Right renal pelvis (tissue), 4 donors: ENCODE results near the gene SLC6A9. TPM values are rescaled to one million over a fixed set of nuclear protein-coding genes. Genes with fewer than 3 reads are reported as not detected.

Experiments used
- DNase-seq, 4 donors: peaks; one replicate each; pipeline ENCODE4 v3.0.0-alpha.2; 2013; ENCODE audit warnings: low read depth in 4 of 4, low spot score in 3 of 4, missing footprints in 1 of 4
- polyA plus RNA-seq, 4 donors: library from polyadenylated mRNA; unstranded; fragments of 120-200 nt; gene quantifications; one replicate each; pipeline ENCODE4 v1.2.1, GENCODE V29; 2013; ENCODE audit not compliant: insufficient read length in 4 of 4

The SLC6A9 gene
- polyA plus RNA-seq, 4 donors: 5.6 to 7.7 (median 6.3) TPM

DNA sequence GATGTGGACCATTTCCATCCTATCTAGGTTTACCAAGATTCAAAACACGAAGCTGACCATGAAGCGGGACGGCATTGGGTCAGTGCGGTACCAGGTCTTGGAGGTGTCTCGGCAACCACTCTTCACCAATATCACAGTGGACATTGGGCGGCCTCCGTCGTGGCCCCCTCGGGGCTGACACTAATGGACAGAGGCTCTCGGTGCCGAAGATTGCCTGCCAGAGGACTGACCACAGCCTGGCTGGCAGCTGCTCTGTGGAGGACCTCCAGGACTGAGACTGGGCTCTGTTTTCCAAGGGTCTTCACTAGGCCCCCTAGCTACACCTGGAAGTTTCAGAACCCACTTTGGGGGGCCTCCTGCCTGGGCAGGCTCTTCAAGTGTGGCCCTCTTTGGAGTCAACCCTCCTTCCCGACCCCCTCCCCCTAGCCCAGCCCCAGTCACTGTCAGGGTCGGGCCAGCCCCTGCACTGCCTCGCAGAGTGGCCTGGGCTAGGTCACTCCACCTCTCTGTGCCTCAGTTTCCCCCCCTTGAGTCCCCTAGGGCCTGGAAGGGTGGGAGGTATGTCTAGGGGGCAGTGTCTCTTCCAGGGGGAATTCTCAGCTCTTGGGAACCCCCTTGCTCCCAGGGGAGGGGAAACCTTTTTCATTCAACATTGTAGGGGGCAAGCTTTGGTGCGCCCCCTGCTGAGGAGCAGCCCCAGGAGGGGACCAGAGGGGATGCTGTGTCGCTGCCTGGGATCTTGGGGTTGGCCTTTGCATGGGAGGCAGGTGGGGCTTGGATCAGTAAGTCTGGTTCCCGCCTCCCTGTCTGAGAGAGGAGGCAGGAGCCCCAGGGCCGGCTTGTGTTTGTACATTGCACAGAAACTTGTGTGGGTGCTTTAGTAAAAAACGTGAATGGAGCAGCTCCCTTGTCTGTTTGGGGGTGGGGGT is 40.7 kb downstream of the SLC6A9 start:
- no peak for DNase-seq

DNA sequence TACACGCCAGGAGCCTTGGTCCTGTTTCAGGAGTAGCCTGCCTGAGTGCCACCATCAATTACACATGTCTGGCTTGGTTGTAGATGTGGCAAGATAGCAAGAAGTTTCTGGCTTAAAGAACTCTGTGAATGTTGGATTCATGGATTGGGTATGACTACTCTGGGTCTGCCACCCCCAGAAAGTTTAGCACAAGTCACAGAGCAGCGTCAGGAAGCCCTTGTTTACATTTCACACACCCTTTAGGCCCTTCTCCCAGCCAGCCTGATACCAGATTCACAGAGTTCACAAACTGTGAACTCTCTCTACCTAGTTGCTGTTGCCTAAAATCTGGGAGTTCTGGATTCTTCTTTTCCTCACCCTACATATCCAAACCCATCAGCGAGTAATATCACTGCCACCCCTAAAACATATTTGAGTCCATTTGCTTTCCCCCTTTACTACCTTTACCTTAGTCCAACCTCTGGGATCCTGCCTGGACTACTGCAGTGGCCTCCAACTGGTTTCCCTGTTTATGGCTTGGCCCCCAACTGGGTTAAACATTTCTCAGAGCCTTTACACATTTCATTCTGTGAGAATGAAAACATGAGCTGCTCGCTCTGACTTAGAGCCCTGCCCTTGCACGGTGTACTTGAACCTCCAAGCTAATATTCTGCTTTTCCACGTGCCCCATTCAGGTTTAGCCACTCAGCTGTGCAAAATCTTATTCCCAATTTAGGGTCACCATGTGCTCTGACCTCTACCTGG is 43.9 kb downstream of the SLC6A9 start:
- no peak for DNase-seq

DNA sequence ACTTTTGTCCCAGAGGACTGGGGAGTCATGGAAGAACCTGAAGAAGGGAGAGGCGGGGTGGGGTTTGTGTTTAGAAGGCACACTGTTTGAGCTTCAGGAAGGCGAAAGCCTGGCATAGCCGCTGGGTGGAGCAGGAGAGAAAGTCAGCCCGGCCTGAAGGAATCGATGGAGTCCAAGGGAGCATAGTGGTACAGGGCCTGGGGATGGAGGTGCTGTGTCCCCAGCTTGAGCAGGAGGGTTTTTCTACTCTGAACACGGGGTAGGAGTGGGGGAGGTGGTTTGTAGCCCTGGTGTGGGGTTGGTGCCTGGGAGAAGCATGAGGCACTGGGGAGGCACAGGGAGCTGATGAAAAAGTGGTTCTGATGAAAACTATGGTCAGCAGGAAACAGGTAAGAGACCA is 44.5 kb downstream of the SLC6A9 start:
- no peak for DNase-seq

DNA sequence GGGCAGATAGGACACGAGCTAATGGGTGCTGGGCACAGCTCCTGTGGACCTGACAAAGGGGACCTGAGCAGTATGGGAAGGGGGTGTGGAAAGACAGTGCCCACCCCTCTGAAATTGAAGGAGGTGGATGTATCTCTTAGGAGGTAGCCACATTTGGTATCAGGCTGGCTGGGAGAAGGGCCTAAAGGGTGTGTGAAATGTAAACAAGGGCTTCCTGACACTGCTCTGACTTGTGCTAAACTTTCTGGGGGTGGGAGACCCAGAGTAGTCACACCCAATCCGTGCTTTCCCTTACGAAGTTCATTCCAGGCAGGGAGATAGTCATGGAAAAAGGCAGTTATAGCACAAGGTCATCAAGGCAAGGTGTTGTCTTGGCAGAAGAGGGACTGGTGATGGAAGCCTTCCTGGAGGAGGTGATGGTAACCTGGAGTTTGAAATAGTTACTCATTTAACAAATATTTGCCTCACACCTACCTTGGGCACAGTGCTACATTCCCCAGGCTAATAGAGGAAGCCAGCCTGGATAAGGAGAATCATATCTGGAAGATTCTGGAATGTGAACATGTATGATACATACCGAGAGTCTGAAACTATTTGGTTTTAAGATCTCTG is 45.2 kb downstream of the SLC6A9 start:
- DNase-seq: no peak

DNA sequence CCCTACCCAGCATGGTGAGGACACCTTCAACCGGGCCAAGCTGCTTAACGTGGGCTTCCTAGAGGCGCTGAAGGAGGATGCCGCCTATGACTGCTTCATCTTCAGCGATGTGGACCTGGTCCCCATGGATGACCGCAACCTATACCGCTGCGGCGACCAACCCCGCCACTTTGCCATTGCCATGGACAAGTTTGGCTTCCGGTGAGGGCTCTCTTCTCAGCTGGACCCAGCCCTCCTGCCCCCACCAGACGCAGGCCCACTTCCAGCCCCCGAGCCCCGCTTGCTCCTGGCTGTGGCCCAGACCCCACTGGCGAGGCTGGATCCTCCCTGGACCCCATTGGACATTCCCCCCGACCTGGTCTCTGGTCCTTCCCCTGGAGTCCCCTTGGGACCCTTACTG is 46.4 kb downstream of the SLC6A9 start:
- DNase-seq: no peak

DNA sequence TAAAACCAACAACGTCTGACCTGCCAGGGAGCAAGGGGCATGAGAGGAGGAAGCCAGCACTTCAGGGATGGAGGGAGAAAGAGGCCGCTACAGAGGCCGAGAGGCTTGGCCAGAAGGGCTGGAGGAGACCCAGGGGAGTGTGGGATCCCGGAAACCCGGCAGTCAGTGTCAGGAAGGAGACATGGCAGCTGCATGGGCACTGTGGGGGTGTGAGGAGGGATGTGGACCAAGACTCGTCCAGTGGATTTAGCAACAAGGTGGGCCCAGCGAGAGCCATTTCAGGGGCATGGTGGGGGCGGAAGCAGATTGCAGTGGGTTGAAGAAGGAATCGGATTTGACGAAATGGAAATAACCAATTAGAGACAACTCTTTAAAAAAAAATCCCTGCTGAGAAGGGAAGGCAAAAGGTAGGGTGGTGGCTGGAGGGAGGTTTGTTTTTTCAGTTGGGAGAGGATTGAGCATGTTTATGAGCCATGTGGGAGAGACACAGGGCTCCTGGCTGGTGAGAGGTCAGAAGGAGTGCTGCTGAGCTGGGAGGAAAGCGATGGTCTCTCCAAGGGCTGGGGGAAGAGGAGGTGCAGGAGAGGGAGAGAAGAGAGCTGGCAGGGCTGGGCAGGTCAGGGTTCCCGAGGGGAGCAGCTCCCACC is 47.9 kb downstream of the SLC6A9 start:
- DNase-seq: no peak

DNA sequence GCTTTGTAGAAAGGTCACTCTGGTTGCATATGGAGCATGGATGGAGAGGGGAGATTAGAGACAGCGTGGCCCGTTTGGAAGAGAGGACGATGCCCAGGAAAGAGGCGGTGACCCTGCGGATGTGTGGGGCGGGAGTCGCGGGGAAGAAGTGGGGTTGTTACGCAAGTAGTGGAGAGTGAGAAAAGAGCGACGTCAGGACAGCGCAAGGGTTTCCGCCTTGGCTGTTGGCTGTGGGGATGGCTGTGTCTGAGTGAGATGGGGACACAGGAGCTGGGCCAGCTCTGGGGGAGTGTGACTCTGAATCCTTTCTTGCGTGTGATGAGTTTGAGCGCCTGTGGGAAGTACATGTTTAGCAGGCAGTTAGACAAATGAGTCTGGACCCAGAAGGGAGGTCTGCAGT is 48.5 kb downstream of the SLC6A9 start:
- no peak for DNase-seq

DNA sequence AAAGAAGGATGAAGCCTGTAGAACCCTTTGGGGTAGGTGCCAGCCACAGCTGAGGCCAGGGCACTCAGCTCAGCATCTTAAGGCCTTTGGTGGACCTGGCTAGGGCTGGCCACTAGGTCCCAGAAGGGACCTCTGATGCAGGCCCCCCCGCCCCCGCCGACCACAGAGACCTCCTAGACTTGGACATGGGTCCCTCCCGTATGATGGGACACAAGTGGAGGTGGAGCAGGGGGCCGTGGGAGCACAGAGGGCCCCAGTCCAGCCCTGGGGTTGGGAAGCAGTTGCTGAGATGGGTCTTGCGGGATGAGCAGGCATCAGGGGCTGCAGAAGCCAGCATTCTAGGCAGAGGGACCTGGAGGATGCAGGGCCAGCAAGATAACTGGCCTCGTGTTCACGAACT is 49.0 kb downstream of the SLC6A9 start:
- DNase-seq: no peak

DNA sequence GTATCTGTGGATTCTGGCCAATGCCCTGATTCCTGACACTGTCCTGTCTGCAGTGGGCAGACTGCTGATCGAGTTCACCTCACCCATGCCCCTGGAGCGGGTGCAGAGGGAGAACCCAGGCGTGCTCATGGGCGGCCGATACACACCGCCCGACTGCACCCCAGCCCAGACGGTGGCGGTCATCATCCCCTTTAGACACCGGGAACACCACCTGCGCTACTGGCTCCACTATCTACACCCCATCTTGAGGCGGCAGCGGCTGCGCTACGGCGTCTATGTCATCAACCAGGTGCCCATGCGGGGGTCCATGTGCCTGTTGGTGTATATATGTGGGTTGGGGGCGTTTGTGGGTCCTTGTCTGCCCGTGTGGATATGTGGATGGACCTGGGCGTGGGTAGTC is 49.6 kb downstream of the SLC6A9 start:
- DNase-seq: no peak

DNA sequence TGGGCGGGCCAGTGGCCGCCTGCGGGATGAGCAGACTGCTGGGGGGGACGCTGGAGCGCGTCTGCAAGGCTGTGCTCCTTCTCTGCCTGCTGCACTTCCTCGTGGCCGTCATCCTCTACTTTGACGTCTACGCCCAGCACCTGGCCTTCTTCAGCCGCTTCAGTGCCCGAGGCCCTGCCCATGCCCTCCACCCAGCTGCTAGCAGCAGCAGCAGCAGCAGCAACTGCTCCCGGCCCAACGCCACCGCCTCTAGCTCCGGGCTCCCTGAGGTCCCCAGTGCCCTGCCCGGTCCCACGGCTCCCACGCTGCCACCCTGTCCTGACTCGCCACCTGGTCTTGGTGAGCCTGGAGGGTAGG is 50.1 kb downstream of the SLC6A9 start:
- no peak for DNase-seq

DNA sequence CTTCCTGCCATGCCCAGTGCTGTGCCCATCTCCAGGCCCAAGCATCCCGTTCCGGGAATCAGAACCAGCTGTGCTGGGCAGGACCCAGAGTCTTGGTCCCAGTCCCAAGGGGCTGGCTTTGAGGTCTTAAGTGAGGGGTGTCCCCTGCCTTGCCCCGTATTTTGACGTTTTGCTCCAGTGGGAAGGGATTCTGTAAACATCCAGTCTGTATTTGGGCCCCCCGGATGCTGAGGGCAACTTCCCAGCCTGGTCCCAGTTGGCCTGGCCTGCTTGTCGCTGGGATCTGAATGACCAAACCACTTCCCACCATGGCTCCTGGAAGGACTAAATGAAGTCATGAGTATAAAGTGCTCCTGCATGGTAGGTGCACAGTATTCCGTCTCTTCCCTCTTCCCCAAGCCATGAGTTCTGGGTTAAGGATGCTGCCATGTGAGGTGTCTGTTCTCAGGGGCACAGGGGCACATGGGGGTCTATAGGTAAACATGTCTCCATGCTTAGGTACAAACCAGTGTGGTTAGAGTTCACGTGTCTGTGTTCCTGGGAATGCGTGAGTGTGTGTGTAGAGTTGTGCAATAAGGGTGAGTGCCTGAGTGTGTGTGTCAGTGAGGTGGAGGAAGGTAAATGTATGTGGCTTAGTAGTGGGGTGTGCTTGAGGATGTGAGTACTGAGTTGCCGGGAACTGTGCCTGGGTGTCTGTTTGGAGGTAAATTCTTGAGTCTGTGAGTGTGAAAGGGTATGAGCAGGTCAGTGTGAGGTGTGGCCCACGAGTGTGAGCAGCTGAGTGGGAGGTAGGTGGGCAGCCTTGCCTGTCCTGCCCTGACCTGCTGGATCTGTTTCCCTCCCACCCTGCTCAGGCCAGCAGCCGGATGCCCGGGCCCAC is 50.8 kb downstream of the SLC6A9 start:
- no peak for DNase-seq

DNA sequence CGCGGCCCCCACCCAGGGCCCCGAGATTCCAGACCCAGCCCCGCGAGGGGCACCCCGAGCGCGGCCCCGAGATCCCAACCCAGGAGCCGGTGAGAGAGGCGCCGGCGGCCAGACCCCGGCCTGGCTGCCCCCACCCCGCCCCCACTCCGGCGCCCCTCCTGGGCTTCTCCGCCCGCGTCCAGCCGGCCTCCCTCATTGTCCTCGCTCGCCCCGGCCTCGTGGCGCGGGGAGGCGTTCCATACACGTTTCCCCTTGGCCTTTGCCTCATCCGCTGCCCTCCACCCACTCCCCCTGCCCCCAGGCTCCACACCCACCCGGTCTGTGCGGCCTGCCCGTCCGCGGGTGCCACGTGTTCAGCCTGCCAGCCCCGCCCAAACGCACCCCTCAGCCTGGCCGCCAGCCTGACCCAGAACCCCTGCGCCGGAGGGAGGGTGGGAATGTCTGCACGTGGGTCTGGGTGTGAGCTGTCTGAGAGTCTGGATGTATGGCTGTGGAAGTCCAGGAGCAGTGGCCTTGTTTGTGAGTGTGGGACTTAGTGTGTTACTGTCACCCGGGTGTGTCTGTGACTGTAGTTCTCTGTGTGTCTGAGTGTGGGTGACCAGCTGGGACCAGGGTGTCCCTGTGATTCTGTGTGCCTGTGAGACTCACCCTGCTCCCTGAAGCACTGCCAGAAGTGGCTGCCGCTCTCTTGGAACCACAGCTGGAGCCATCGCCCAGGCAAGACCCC is 51.6 kb downstream of the SLC6A9 start:
- DNase-seq: no peak

DNA sequence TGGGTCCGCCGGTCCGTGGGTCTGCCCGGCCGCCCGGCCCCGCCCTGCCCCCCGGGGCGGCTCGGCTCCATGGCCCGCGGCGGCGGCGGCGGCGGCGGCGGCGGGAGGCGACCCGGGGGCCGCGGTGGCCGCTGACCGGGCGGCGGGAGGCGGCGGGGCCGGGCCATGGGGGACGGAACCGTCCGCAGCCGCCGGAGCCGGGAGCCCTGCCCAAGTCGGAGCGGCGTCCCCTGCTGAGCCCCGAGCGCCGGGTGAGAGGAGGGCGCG is 52.1 kb downstream of the SLC6A9 start:
- no peak for DNase-seq

DNA sequence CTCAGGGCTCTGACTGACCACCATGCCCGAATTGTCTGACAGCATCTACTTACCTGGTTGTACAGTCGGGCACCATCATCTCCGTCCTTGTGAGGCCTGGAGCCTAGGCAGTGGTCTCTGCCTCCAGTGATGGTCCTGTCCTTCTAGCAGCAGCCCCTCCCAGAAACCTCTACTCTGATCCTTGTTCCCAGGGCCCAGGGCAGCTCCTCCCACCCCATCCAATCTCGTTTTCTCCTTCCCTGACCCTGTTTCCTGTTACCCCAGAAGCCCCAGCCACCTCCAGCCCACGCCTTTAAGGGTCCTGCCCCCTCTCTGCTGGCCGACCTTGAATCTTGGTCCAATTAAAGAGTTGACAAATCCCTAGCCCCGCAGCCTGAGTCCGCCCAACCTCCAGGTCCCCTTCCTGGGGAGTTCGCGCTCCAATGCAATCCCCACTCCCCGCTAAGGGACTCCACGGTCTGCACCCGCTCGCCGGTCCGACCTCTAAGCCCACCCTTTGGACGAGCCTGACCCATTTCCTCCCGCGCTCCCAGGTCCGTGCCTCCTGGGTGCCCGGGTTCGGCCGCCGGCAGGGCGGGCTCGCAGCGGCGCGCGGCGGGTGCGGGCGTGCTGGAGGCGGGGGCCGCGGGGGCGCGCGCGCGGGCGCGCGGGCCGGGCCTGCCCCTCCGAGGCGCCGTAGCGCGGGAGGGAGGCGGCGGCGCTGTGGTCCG is 52.6 kb downstream of the SLC6A9 start, which contains the start of gene B4GALT2:
TSS of gene B4GALT2 (plus strand) at position 660 of the 710 bp plus-strand sequence. CDS start 1,951 bp downstream, outside the sequence.
- DNase-seq: no peak

DNA sequence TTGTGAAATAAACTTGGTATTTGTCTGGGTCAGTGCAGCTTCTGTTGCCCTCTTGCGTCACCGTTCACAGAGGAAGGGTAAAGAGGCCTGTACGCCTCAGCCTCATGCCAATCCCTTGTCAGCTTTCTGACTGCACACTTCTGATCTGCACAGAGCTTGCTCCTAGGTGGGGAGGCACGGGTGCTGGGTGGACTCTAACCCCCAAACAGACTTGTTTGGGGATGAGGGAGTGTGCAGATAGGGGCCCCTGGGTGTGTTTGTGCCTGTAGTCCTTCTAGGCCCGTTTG is 53.1 kb downstream of the SLC6A9 start:
- no peak for DNase-seq

DNA sequence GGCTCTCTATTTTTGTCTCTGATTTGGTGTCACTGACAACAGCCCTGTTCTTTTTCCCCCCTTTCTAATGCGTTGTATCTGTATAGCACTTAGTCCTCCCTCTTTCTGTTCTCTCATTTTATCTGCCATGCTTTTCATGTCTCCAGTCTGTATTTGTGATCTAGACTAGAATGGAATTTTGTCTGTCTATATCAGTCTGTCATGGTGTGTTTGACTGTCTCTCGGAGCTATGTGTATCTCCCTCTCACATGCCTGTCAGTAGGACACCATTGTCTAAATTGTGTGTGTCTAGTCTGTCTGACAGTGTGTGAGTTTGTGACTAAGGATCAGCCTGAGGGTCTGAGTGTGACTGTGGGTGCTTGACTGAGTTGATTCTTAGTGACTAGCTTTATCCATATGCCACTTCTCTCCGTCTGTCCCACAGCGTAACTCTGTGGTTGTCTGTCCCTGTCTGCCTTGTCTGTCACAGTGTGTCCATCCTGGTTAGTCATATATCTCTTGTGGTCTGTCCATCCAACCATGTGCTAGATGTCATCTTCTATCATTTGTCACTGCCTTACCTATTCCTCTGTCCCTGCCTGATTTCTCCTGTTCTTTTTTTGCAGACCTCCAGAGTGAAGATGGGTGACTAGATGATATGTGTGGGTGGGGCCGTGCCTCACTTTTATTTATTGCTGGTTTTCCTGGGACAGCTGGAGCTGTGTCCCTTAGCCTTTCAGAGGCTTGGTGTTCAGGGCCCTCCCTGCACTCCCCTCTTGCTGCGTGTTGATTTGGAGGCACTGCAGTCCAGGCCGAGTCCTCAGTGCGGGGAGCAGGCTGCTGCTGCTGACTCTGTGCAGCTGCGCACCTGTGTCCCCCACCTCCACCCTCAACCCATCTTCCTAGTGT is 53.6 kb downstream of the SLC6A9 start:
- DNase-seq: no peak

DNA sequence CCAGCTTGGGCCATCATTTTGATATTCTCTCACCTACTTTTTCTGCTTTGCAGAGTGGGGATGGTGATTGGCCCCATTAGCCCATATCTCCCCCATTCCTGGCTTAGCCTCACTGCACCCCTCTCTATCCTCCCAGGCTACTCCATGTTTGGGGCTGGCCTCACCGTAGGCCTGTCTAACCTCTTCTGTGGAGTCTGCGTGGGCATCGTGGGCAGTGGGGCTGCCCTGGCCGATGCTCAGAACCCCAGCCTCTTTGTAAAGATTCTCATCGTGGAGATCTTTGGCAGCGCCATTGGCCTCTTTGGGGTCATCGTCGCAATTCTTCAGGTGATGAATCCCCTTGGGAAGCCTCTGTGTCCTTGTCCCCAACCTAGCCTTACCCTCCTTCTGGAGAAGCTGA is 54.4 kb downstream of the SLC6A9 start:
- no peak for DNase-seq

DNA sequence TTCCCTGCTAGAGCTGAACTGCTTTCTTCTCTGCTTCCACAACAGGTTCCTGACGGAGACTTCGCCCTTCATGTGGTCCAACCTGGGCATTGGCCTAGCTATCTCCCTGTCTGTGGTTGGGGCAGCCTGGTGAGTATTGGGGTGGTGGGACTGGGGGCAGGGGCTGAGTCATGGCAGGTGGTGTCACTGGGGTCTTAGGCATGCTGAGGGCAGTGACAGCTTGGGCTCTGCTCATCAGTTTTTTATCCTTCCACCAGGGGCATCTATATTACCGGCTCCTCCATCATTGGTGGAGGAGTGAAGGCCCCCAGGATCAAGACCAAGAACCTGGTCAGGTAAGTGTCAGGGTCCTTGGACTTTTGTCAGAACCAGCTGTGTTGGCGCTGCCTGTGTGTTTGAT is 55.2 kb downstream of the SLC6A9 start:
- DNase-seq: no peak
